AML-193 (cell line): Measurements from ENCODE around the gene SMURF1.
A peak's percentile ranks its signal among the peaks of the same experiment; 100 is the strongest.
"Not testable (repeated sequence)": the region's sequence is repeated elsewhere in the genome, so short reads cannot be mapped to it uniquely, and the experiment has no call there.

ENCODE experiments used
- DNase-seq, 2 experiments: peaks; one replicate each; lab custom pipeline; 2025; lab: John Stamatoyannopoulos, UW

SMURF1 gene

DNA sequence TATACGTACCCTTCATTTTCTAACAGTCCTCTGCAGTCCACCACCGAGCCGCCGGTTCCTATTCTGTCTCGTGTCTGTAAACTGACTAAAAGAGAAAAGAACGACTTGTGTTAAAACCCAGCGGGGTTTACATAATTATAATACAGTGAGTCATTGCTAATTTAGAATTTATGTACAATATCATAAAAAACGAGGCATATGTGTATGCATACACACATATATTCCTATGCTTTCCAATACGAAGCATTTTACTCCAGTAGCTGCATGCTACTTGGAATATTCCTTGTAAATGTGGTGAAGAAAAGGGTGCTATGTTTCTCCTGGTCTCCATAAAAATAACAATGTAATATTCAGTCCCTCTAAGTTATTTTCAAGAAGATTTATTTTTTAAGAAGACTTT is 89.1 kb downstream of the SMURF1 start:
- DNase-seq = no peak

DNA sequence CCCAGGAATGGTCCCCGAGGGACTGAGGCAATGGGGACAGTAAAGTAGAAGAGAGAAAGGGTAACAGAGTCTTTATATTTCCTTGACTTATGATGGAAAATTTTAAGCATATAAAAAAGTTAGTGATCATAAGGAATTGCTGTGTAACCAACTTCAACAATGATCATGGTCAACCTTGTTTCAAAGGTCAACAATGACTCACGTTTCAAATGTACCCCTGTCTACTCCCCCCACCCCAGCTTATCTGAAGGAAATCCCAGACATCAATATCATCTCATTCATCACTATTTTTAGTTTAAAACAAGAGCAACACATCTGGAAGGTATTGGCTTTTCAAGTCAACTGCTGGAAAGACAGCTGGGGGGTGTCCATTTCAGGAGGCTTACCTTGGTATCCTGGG is 92.9 kb downstream of the SMURF1 start:
- DNase-seq = no peak

- DNase-seq = no peak
Observed at GRCh38 chr7:99047526-99048077, 96.3 kb downstream of the SMURF1 start.

DNA sequence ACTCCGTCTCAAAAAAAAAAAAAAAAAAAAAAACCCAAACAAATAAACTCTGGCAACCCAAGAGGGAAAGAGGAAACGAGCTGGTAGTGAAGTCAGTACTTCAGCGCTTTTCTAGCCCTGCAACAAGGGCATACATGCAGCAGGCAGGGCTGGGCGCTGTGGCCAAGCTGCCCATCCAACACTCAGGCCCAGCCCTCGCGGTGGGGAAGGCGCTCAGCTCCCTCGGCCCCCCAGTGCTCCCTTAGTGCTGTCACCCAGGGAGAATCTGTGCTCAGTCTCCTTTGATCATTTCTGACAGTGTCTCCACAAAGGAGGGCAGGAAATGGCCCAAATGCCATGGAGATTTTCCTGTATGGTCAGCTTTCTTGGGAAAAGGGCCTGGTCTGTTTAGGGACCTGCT is 97.2 kb downstream of the SMURF1 start:
- no peak for DNase-seq

- DNase-seq = not testable (repeated sequence)
Observed at GRCh38 chr7:99046262-99046661, 97.6 kb downstream of the SMURF1 start.

DNA sequence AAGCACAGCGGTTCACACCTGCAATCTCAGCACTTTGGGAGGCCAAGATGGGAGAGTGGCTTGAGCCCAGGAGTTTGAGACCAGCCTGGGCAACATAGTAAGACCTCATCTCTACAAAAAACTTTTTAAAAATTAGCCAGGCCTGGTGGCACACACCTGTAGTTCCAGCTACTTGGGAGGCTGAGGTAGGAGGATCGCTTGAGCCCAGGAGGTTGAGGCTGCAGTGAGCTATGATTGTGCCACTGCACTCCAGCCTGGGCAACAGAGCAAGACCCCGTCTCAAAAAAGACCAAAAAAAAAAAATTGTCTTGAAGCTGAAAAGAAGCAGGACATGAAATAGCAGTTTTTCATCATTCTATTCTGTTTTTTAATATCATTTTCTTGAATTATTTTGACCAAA is 99.0 kb downstream of the SMURF1 start:
- not testable (repeated sequence) for DNase-seq

- DNase-seq = no peak
Observed at GRCh38 chr7:99042957-99043356, 101.0 kb downstream of the SMURF1 start.

DNA sequence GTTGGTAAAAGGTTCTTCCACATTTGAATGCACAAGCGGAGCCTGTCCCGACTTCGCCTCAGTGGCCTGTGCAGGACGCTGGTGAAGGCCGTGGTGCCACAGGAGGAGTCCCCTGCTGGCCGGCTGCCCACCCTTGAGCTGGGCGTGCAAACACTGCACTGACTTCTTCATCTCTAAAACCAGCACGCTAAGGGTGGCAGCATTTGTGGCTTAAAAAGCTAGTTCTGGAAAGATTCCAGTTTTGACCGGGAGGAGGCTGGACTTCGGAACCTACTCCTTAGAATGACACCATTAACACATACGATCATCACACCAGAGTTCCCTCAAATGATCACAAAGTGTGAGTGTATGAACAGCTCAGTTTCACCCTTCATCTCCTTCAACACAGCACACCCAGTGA is 102.4 kb downstream of the SMURF1 start:
- no peak for DNase-seq

- peak; percentile 6 to 49 for DNase-seq
Observed at GRCh38 chr7:99040104-99040958, 103.6 kb downstream of the SMURF1 start.

DNA sequence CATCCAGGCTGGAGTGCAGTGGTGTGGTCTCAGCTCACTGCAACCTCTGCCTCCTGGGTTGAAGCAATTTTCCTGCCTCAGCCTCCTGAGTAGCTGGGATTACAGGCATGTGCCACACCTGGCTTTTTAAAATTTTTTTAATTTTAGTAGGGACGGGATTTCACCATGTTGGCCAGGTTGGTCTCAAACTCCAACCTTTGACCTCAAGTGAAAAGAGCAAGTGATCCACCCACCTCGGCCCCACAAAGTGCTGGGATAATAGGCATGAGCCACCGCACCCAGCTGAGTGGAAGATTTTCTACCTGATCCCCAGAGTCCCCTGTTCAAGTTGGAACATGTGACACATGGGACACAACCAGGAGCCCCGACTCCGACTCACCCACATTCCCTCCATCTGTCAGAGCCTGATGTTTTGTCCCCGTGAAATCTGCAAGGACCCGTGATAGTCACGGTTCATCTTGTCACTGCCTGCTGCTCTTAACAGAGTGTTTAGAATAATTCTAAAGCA is 104.5 kb downstream of the SMURF1 start:
- DNase-seq = no peak

DNA sequence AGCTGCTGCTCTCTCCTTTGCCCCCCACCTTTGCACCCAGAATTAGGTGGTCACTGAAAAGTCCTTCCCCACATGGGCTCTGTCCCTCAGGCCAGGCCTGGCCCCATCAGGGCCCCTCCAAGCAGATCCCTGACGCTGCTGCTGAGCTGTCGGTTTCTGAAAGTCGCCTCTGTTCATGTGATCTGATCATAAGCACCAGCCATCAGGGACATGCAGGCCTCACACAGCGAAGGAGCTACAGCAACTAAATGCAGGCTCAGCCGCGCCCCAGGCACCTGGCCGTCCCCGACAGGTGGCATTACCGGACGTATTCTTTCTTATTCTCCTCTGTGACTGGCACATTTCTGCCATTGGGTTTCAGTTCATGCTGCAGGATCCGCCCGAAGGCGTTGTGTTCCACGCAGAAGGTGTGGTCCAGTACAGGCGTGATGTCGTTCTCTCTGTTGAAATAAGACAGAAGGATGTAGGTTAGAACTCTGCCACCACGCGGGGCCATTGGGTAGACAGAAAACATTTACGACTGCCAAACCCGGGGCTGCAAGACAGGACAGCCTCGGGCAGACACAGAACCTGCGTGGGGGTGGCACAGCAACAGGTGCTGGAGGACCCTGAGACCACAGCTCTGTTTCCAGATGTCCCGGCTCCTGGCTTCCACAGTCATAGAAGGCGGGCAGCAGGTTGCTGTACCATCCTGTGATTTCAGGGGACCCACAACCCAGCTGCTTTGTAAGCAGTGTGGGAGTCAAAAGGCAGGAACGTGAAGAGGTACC is 105.6 kb downstream of the SMURF1 start:
- DNase-seq = no peak

GRCh38 chr7:99037327-99037940 is 106.5 kb downstream of the SMURF1 start:
- DNase-seq = no peak

- DNase-seq = peak; percentile 2 to 6
Observed at GRCh38 chr7:99036546-99037111, 107.3 kb downstream of the SMURF1 start.

DNA sequence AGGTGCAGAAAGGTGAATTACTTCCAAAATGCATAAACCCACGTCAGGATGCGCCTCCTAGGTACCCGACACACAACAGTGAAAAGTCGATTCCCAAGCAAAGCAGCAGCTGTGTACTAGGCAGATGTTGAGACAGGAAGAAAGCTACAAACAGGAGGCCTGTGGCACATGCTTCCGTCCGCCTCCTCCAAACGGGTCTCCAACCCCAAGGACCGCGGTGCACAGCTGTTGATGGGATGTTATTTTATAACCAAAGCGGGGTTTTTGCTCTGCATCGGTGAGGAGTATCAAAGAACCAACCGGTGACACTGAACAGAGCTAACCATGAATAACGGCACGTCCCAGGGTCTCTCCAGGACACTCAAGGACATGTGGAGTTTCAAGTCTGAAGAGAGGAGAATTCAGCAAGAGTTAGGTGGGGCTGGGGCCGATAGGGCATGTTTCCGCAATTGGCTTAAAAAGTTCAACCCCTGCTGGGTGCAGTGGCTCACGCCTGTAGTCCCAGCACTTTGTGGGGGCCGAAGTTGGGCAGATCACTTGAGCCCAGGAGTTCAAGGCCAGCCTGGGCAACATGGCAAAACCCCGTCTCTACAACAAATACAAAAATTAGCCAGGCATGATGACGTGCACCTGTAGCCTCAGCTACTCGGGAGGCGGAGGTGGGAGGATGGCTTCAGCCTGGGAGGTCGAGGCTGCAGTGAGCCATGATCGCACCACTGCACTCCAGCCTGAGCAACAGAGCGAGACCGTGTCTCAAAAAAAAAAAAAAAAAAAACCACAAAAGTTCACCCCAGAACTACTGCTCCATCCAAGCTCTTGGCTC is 108.0 kb downstream of the SMURF1 start:
- DNase-seq = no peak

DNA sequence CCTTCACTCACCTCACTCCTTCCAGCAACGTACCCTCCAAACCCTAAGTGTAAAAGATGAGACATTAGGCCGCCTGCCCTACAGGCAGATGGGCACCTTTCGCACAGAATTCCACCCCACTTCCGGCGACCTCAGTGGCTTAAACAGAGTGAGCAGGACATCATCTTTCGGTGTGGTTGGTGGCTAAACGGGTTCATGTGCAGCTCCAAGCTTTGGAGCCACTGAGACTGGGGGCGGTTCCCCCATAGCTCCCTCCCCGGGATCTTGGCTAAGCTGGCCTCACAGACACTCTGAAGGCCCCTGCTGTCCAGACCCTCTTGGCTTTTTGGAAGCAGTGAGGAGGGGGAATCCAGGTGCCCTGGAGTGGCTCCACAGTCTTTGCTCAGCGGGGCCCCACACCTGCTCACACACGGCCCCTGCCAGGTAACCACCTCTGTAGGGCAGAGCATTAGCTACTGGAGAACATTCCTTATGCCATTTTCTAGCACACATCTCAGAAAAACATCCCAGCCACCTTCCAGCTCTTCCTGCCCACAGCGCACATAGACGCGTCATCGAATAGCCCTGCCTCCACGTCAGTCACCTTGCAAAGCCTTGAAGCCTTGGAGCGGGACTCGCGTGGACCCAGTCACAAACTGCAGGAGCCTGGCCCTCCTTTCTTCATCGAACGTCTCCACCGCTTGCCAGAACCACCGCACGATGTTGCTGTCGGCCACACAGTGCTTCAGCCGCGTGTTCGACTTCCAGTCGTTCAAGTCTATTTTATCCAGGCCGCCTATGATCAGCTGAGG is 108.8 kb downstream of the SMURF1 start:
- no peak for DNase-seq

- DNase-seq = no peak
Observed at GRCh38 chr7:99033765-99034164, 110.1 kb downstream of the SMURF1 start.

- no peak for DNase-seq
Observed at GRCh38 chr7:99032928-99033327, 111.0 kb downstream of the SMURF1 start.

DNA sequence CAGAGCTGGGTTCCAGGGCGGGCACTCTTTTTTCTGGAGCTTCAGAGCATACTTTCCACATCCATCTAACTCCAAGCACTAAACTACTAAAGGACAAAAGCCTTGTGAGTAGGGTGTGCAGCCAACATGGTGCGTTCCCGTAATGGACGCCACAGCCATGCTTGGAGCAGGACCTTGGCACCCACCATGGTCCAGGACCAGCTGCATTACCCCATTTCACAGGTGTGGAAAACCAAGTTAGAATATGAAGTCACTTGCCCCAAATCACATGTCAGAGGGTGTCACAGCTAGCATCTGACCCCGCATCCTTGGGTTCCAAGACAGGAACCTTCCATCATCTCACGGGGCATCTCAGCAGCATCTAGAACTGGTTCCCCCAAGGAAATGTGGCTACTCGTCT is 112.4 kb downstream of the SMURF1 start:
- no peak for DNase-seq

DNA sequence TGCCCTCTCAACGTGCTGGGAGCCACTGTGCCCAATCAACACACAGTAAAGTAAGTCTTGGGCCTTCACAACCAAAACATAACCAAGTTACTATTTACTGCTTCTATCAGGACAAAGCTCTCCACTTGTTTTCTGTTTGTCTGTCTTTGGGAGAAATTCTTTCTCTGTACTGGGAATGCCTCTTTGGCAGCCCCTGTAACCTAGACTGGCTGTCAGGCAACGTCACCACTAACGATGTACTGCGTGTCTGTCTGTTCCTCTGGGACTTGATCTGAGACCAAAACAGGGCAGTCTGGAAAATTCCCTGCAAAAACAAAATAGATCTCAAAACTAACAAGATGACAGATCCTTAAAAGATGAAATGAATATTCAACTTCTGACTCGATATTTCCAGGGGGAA is 113.0 kb downstream of the SMURF1 start:
- no peak for DNase-seq

- DNase-seq = no peak
Observed at GRCh38 chr7:99030457-99030856, 113.5 kb downstream of the SMURF1 start.
